Rectal smooth muscle tissue (tissue), 1 donor: ENCODE data around the gene SKOR2.

Source experiments
- H3K27ac ChIP-seq: one replicate; pipeline ENCODE4 v1.7.0; 2013; ENCODE audit warnings: low read depth, low read length, inconsistent platforms
- H3K27me3 ChIP-seq: one replicate; pipeline ENCODE4 v1.7.0; 2013; ENCODE audit warnings: low read length; ENCODE audit not compliant: control insufficient read depth, insufficient read depth
- H3K36me3 ChIP-seq: one replicate; pipeline ENCODE4 v1.7.0; 2013; ENCODE audit warnings: low read length; ENCODE audit not compliant: control insufficient read depth, insufficient read depth
- H3K4me1 ChIP-seq: one replicate; pipeline ENCODE4 v1.7.0; 2013; ENCODE audit warnings: low read length; ENCODE audit not compliant: control insufficient read depth, insufficient read depth
- H3K4me3 ChIP-seq: one replicate; pipeline ENCODE4 v1.7.0; 2013; ENCODE audit warnings: low read length
- H3K9ac ChIP-seq: one replicate; pipeline ENCODE4 v1.7.0; 2013; ENCODE audit warnings: low read length

The SKOR2 gene, protein sequence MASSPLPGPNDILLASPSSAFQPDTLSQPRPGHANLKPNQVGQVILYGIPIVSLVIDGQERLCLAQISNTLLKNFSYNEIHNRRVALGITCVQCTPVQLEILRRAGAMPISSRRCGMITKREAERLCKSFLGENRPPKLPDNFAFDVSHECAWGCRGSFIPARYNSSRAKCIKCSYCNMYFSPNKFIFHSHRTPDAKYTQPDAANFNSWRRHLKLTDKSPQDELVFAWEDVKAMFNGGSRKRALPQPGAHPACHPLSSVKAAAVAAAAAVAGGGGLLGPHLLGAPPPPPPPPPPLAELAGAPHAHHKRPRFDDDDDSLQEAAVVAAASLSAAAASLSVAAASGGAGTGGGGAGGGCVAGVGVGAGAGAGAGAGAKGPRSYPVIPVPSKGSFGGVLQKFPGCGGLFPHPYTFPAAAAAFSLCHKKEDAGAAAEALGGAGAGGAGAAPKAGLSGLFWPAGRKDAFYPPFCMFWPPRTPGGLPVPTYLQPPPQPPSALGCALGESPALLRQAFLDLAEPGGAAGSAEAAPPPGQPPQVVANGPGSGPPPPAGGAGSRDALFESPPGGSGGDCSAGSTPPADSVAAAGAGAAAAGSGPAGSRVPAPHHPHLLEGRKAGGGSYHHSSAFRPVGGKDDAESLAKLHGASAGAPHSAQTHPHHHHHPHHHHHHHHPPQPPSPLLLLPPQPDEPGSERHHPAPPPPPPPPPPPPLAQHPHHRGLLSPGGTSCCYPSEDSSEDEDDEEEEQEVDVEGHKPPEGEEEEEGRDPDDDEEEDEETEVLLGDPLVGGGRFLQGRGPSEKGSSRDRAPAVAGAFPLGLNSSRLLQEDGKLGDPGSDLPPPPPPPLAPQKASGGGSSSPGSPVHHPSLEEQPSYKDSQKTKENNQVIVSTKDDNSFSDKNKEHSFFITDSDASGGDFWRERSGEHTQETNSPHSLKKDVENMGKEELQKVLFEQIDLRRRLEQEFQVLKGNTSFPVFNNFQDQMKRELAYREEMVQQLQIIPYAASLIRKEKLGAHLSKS

DNA sequence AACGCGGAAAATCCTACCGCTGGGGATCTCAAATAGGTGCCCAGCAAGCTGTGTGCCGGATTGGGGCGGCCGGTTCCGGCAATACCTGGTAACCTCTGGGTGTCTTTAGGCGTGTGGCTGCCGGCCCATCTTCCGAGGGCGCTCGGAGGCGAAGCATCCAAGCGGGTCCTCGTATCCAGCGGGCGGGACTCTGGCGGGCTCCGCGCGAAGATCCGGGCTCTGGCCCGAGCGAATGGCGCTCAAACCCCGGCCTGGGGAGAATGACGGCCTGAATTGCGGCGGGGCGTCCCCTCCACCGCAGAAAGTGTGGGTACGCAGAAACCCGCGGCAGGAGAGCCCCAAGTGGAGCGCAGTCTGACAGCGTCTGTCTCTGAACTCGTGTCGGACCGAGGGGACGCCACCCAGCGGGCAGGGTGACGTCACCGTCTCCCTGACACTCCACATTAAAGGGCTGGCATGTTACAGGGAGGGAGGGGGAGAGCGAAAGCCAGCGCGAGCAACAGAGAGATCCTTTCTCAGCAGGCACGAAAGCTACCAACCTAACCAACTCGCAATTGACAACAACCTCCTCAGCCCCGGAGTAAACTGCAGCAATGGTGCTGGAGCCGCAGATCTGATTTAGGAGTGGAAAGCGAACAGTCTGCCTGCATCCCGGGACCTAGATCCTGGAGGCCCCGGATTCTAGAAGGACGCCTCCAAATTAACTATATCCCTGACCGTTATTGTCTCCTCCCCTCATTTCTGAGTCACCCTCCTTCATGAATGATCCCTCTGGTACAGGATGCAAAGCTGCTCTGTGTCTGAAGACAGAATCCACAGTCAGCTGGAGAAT is at the start of gene SKOR2:
SKOR2 (minus strand) TSS at position 372 of the 832 bp plus-strand sequence. CDS start 2,477 bp downstream, outside the sequence.
- H3K4me1 ChIP-seq, result no peaks in the 10 kb centered on the region
- H3K9ac ChIP-seq, result no peak within 1 kb of the TSS
- peaks cover 25% of the 10 kb centered on the region for H3K27me3 ChIP-seq
- H3K4me3 ChIP-seq, result no peak within 1 kb of the TSS
- H3K27ac ChIP-seq, result no peak within 1 kb of the TSS
- no peaks in the 10 kb centered on the region for H3K36me3 ChIP-seq

DNA sequence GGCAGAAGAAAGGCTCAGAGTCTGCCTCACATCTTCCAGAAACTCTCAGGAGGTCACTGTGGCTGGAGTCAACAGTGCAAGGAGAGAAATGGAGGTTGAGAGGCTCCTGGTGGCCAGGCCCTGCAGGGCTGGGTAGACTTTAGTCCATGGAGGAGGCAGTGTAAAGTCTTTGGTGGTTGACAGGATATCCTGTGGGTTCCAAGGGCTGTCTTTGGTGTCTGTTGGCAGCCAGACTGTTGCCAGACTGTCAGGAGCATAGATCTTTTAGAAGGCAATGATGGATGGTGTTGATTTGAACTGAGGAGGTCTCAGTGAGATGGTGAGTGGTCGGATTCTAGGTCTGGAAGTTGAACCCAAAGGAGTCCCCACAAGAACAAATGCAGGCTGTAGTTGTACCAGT is 45.0 kb upstream of the SKOR2 start:
- Histone ChIP-seq H3K9ac (no peak overlapping the region), H3K27me3 (no peaks in the 10 kb centered on the region), H3K4me1 (no peaks in the 10 kb centered on the region), H3K4me3 (no peak overlapping the region), H3K36me3 (no peaks in the 10 kb centered on the region), H3K27ac (no peak overlapping the region)

DNA sequence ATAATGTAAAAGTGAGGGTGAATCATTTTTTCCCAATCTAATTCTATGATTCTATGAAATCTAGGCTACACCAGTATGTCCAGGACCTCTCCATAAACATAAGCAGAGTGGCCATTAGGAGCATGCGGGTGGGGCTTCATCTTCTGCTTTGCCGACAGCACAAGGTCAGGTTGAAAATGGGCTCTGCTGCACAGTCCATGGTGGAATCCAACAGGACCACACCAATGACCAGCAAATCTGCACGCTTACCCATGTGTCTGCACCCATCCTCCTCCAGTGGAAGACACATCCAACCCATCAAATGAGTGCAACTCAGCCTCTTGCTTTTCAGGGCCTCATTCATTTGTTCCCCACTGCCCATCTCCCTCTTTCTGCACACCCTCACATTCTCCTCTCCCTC is 43.3 kb upstream of the SKOR2 start:
- Histone ChIP-seq H3K9ac (no peak overlapping the region), H3K4me3 (no peak overlapping the region), H3K27me3 (no peaks in the 10 kb centered on the region), H3K4me1 (no peaks in the 10 kb centered on the region), H3K27ac (no peak overlapping the region), H3K36me3 (no peaks in the 10 kb centered on the region)

DNA sequence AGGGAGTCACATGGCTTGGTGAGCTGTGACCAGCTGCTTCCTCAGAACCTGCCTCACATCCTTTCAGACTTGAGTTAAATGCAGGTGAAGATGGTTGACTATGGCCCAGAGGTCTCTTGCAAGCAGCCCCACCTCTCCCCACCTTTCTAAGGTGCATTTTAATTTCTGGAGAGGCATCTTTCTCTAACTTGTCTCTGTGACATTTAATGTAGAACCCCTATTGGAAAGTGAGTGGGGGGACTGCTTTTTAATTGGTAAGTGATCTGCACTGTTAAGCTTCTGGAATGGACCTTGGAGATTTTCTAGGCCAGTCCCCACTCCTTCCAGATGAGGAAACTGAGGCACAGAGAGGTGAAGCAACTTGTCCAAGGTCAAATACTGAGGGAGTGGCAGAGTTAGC is 37.3 kb upstream of the SKOR2 start:
- no peak overlapping the region for H3K27ac ChIP-seq
- no peak overlapping the region for H3K9ac ChIP-seq
- H3K4me1 ChIP-seq, result no peaks in the 10 kb centered on the region
- H3K36me3 ChIP-seq, result no peaks in the 10 kb centered on the region
- H3K4me3 ChIP-seq, result no peak overlapping the region
- H3K27me3 ChIP-seq, result no peaks in the 10 kb centered on the region

DNA sequence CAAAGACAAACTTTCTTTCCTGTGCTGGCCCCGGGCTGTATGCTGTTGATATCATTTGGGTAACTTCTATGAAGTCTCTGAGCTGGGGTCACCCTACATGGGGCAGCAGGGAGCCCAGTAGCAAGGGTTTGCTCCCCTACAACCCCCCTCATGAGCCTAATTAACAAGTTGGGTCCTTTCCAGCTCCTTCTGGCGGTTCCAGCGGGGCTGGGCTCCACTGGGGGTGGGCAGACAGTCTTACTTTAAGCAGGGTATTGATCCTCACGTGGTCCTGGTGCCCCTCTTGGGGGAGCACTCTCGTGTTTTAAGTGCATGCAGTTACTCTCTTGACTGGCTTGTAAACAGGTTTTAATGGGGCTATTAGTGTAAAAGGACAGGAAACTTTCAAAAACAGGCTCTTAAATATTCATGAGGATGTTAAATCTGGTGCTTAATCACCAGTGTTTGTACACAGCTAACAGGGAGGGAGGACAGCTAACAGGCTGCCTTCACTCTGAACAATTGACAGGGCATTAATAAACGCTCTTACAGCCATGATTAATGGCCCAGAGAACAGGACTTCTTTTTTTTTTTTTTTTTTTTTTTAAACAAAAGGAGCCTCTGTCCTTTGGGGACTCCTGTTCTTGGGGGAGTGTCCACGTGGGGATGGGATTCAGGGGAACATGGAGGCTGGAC is 36.6 kb upstream of the SKOR2 start:
- Histone ChIP-seq H3K27ac (no peak overlapping the region), H3K4me3 (no peak overlapping the region), H3K9ac (no peak overlapping the region), H3K36me3 (no peaks in the 10 kb centered on the region), H3K4me1 (no peaks in the 10 kb centered on the region), H3K27me3 (no peaks in the 10 kb centered on the region)

DNA sequence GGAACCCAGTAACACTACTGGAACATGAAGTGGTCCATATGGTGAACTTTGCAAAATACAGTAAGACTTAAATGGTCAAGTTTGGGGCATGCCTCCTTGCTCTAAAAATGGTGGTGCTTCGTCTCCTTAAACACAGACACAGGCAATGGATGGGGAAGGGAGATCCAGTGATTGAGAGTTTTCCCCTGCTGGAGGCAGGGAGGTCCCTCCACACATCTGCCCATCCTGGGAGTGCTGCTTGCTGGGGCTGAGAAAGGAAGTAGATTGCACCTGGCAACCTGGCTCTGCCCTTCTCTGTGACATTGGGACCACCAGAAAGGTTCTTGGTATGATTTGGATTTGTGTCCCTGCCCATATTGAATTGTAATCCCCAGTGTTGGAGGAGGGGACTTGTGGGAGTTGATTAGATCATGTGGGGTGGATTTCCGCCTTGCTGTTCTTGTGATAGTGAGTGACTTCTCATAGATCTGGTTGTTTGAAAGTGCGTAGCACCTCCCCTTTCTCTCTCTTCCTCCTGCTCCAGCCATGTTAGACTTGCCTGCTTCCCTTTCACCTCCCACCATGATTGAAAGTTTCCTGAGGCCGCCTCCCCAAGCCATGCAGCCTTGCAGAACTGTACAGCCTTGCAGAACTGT is 35.4 kb upstream of the SKOR2 start:
- no peaks in the 10 kb centered on the region for H3K4me1 ChIP-seq
- no peak overlapping the region for H3K27ac ChIP-seq
- H3K9ac ChIP-seq, result no peak overlapping the region
- no peaks in the 10 kb centered on the region for H3K27me3 ChIP-seq
- H3K4me3 ChIP-seq, result no peak overlapping the region
- H3K36me3 ChIP-seq, result no peaks in the 10 kb centered on the region

DNA sequence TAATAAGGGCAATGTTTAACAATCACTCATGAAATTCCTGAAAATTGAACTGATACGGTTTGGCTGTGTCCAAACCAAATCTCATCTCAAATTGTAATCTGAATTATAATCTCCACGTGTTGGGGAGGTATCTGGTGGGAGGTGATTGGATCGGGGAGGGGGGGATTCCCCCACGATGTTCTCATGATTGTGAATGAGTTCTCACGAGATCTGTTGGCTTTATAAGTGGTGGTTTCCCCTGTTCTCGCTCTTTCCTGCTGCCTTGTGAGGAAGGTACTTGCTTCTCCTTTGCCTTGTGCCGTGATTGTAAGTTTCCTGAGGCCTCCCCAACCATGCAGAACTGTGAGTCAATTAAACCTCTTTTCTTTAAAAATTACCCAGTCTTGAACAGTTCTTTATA is 34.0 kb upstream of the SKOR2 start:
- H3K9ac ChIP-seq, result no peak overlapping the region
- no peaks in the 10 kb centered on the region for H3K36me3 ChIP-seq
- H3K4me3 ChIP-seq, result no peak overlapping the region
- H3K4me1 ChIP-seq, result no peaks in the 10 kb centered on the region
- H3K27me3 ChIP-seq, result no peaks in the 10 kb centered on the region
- H3K27ac ChIP-seq, result no peak overlapping the region

DNA sequence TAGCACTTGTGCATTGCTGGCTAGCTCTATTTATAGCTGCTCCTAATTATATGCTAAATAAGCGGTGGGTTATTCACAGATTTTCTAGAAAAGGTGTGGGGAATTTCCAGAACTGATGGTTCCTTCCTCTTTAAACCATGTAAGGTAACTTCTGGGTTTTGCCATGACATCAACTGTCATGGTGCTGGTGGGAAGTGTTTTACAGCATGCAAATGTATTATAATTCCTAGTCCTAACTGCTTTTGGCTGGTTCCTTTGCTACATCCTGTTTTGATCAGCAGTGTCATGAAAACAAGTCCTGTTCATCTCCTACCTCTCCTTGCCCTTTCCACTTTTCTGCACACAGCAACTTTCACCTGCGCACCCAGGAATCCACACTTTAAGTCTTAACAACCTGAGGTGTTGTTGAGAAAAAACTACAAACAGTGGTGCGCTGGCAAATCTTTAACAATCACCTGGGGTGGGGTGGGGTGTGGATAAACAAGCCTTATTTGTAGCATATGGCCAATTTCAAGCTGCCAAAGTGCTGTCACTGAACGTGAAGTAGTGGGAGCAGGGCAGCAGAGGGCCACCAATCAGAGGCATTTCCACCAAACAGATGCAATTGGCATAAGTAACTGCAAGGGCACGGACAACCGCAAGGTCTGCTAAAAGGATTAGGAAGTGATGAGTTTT is 33.4 kb upstream of the SKOR2 start:
- Histone ChIP-seq H3K9ac (no peak overlapping the region), H3K4me3 (no peak overlapping the region), H3K27ac (no peak overlapping the region), H3K4me1 (no peaks in the 10 kb centered on the region), H3K36me3 (no peaks in the 10 kb centered on the region), H3K27me3 (no peaks in the 10 kb centered on the region)

DNA sequence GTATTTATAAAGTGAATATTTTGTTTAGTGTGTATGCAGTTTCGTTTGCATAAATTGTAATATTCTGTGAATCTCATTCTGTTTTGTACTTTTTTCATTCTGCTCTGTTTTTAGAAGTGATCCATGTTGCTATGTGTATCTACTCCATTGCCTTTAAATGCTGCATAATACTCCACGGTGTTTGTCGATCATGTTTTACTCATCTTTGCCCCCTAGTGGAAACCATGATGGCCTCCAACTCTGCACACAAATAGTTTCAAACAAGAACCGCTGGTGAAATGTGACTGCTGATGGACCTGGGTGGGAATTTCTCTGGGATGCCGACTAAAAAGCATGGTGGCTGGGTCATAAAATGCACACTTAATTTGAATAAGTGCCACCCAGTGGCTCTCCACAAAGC is 32.0 kb upstream of the SKOR2 start:
- Histone ChIP-seq H3K27me3 (no peaks in the 10 kb centered on the region), H3K4me3 (no peak overlapping the region), H3K27ac (no peak overlapping the region), H3K9ac (no peak overlapping the region), H3K4me1 (no peaks in the 10 kb centered on the region), H3K36me3 (no peaks in the 10 kb centered on the region)

DNA sequence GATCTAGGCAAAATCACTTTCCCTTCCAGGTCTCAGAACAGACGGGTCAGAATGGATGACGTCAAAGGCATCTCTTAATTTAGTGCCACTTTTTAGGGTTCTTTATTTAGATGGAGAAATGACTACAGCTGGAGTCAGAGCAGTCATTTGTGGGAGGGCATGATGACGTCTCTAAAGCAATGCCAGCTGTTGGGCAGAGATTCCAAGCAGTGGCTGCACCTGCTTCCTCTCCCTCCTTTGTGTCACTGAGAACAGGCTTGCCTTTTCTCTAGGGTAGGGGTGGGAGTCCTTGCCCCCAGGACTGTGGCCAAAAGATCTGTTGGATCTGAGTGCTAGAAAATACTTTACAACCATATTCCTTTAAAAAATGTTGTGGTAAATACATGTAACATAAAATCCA is 28.7 kb upstream of the SKOR2 start:
- Histone ChIP-seq H3K27ac (no peak overlapping the region), H3K4me1 (no peaks in the 10 kb centered on the region), H3K4me3 (no peak overlapping the region), H3K9ac (no peak overlapping the region), H3K27me3 (no peaks in the 10 kb centered on the region), H3K36me3 (no peaks in the 10 kb centered on the region)

DNA sequence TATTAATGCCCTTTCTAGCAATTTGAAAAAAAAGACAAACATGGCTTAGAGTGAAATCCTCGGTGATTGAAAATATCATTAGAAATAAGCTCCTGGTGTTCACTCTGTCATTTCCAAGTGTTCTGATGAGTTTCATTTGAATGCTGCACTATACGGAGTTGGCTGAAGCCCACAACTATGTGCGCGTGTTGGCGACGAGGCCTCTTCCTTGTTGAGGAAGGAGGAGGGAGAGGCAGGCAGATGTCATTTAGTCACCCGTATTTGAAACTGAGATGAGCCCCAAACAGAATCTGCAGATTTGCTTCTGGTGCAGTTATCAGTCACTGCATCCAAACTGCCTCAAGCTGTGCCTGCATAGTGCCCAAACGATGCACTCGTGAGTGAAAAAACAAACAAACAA is 23.5 kb upstream of the SKOR2 start:
- Histone ChIP-seq H3K4me3 (no peak overlapping the region), H3K27me3 (no peaks in the 10 kb centered on the region), H3K9ac (no peak overlapping the region), H3K4me1 (no peaks in the 10 kb centered on the region), H3K36me3 (no peaks in the 10 kb centered on the region), H3K27ac (no peak overlapping the region)
